ENCODE results near the gene GAPVD1. TPM values are rescaled to one million over a fixed set of nuclear protein-coding genes. Genes with fewer than 3 reads are reported as not detected.
A peak's percentile ranks its signal among the peaks of the same experiment; 100 is the strongest.

The GAPVD1 gene
- total and polyA plus RNA-seq, 2 of the 13 experiments (the other 11 are each of a cell fraction or from before 2014, with no cell fraction given), result 11.1 to 33.2 TPM

DNA sequence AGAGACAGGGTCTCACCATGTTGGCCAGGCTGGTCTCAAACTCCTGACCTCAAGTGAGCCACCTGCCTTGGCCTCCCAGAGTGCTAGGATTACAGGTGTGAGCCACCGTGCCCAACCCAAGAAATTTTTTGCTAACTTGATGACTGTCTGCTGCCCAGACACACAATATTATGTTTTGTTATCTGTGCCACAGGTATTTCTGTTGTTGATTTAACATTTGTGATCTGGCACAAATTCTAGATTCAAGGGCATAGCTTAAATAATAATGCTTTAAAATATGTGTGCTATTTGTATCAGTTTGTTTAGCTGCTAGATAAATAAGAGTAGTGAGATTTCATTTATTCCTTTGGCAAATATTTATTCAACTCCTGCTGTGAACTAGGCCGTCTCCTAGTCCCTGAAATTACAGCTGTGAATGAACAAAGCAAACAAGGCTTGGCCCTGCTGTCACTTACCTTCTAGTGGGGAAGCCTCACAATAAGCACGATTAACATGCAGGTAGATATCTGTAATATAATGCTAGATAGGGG lies 35.3 kb downstream of the GAPVD1 start (continued):
- TF ChIP-seq HNRNPH1 (optimal IDR thresholded peaks at IDR 0.05; ENCODE audit: low read depth, low read length) (no peak), SETDB1 (CRISPR knock-in tag; IDR thresholded peaks at IDR 0.05; ENCODE audit: borderline replicate concordance) (no peak), RBM22 (optimal IDR thresholded peaks at IDR 0.05; ENCODE audit: low read length) (no peak), MATR3 (CRISPR knock-in tag; IDR thresholded peaks at IDR 0.05) (no peak), ZNF24 (IDR thresholded peaks at IDR 0.05) (peak; percentile 85), HNF4A (CRISPR knock-in tag; IDR thresholded peaks at IDR 0.05) (peak; percentile 64), SALL1 (CRISPR knock-in tag; IDR thresholded peaks at IDR 0.05) (peak; percentile 85), NCOR1 (IDR thresholded peaks at IDR 0.05; ENCODE audit: borderline replicate concordance, low read length) (peak; percentile 70; the same call in 1 of the 2 replicates), HNRNPUL1 (IDR thresholded peaks at IDR 0.05; ENCODE audit: low read depth, low read length) (no peak), MAFG (CRISPR knock-in tag; IDR thresholded peaks at IDR 0.05) (no peak), ZNF660 (CRISPR knock-in tag; IDR thresholded peaks at IDR 0.05; ENCODE audit: borderline replicate concordance, low read depth) (no peak), ZNF33B (CRISPR knock-in tag; IDR thresholded peaks at IDR 0.05) (no peak), ZNF124 (CRISPR knock-in tag; IDR thresholded peaks at IDR 0.05) (no peak), MAFK (conservative IDR thresholded peaks at IDR 0.05 in 1 of 2, IDR thresholded peaks at IDR 0.05 in 1 of 2; ENCODE audit: low read length in 2 of 2) (no peak), TCF7L2 (IDR thresholded peaks at IDR 0.05; ENCODE audit: low read depth, low read length) (peak; percentile 52; the same call in 1 of the 2 replicates), ZNF337 (CRISPR knock-in tag; IDR thresholded peaks at IDR 0.05; ENCODE audit: borderline replicate concordance, low read depth) (no peak), NR3C1 (CRISPR knock-in tag; IDR thresholded peaks at IDR 0.05) (no peak)
- TF ChIP-seq, protein P1, sequence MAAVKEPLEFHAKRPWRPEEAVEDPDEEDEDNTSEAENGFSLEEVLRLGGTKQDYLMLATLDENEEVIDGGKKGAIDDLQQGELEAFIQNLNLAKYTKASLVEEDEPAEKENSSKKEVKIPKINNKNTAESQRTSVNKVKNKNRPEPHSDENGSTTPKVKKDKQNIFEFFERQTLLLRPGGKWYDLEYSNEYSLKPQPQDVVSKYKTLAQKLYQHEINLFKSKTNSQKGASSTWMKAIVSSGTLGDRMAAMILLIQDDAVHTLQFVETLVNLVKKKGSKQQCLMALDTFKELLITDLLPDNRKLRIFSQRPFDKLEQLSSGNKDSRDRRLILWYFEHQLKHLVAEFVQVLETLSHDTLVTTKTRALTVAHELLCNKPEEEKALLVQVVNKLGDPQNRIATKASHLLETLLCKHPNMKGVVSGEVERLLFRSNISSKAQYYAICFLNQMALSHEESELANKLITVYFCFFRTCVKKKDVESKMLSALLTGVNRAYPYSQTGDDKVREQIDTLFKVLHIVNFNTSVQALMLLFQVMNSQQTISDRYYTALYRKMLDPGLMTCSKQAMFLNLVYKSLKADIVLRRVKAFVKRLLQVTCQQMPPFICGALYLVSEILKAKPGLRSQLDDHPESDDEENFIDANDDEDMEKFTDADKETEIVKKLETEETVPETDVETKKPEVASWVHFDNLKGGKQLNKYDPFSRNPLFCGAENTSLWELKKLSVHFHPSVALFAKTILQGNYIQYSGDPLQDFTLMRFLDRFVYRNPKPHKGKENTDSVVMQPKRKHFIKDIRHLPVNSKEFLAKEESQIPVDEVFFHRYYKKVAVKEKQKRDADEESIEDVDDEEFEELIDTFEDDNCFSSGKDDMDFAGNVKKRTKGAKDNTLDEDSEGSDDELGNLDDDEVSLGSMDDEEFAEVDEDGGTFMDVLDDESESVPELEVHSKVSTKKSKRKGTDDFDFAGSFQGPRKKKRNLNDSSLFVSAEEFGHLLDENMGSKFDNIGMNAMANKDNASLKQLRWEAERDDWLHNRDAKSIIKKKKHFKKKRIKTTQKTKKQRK (IDR thresholded peaks at IDR 0.05; ENCODE audit: low read length), result no peak
- TF ChIP-seq, protein P2, sequence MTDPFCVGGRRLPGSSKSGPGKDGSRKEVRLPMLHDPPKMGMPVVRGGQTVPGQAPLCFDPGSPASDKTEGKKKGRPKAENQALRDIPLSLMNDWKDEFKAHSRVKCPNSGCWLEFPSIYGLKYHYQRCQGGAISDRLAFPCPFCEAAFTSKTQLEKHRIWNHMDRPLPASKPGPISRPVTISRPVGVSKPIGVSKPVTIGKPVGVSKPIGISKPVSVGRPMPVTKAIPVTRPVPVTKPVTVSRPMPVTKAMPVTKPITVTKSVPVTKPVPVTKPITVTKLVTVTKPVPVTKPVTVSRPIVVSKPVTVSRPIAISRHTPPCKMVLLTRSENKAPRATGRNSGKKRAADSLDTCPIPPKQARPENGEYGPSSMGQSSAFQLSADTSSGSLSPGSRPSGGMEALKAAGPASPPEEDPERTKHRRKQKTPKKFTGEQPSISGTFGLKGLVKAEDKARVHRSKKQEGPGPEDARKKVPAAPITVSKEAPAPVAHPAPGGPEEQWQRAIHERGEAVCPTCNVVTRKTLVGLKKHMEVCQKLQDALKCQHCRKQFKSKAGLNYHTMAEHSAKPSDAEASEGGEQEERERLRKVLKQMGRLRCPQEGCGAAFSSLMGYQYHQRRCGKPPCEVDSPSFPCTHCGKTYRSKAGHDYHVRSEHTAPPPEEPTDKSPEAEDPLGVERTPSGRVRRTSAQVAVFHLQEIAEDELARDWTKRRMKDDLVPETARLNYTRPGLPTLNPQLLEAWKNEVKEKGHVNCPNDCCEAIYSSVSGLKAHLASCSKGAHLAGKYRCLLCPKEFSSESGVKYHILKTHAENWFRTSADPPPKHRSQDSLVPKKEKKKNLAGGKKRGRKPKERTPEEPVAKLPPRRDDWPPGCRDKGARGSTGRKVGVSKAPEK (CRISPR knock-in tag; IDR thresholded peaks at IDR 0.05; ENCODE audit: borderline replicate concordance), result no peak
- TF ChIP-seq, protein P3, sequence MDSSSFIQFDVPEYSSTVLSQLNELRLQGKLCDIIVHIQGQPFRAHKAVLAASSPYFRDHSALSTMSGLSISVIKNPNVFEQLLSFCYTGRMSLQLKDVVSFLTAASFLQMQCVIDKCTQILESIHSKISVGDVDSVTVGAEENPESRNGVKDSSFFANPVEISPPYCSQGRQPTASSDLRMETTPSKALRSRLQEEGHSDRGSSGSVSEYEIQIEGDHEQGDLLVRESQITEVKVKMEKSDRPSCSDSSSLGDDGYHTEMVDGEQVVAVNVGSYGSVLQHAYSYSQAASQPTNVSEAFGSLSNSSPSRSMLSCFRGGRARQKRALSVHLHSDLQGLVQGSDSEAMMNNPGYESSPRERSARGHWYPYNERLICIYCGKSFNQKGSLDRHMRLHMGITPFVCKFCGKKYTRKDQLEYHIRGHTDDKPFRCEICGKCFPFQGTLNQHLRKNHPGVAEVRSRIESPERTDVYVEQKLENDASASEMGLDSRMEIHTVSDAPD (CRISPR knock-in tag; IDR thresholded peaks at IDR 0.05), result no peak
- TF ChIP-seq, protein P4, sequence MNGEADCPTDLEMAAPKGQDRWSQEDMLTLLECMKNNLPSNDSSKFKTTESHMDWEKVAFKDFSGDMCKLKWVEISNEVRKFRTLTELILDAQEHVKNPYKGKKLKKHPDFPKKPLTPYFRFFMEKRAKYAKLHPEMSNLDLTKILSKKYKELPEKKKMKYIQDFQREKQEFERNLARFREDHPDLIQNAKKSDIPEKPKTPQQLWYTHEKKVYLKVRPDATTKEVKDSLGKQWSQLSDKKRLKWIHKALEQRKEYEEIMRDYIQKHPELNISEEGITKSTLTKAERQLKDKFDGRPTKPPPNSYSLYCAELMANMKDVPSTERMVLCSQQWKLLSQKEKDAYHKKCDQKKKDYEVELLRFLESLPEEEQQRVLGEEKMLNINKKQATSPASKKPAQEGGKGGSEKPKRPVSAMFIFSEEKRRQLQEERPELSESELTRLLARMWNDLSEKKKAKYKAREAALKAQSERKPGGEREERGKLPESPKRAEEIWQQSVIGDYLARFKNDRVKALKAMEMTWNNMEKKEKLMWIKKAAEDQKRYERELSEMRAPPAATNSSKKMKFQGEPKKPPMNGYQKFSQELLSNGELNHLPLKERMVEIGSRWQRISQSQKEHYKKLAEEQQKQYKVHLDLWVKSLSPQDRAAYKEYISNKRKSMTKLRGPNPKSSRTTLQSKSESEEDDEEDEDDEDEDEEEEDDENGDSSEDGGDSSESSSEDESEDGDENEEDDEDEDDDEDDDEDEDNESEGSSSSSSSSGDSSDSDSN (CRISPR knock-in tag; IDR thresholded peaks at IDR 0.05), result 0 out of 2 replicates have a peak, but pooled peaks have one; percentile 6
